CD4-positive, alpha-beta T cell treated with Interleukin-1 beta for 1 hour (primary cell): Measurements from ENCODE around the gene SIRT2.

Source experiments
- DNase-seq, 2 donors: peaks; one replicate each; pipeline ENCODE4 v3.0.0-alpha.2; 2020 to 2022

The SIRT2 gene

GRCh38 chr19:38919837-38920601, 20.6 kb upstream of the SIRT2 start:
- no peak for DNase-seq

GRCh38 chr19:38918526-38918925, 19.1 kb upstream of the SIRT2 start:
- DNase-seq = no peak

- DNase-seq = no peak
These were observed 18.6 kb upstream of the SIRT2 start for GRCh38 chr19:38917921-38918491.

GRCh38 chr19:38917516-38917915, 18.1 kb upstream of the SIRT2 start:
- no peak for DNase-seq

GRCh38 chr19:38915329-38916321, 16.2 kb upstream of the SIRT2 start:
- no peak for DNase-seq

- no peak for DNase-seq
These were observed 14.5 kb upstream of the SIRT2 start for GRCh38 chr19:38913958-38914357.

GRCh38 chr19:38912600-38913514, 13.4 kb upstream of the SIRT2 start:
- DNase-seq = no peak

GRCh38 chr19:38911388-38912001, 12.1 kb upstream of the SIRT2 start:
- no peak for DNase-seq

GRCh38 chr19:38910488-38910887, 11.1 kb upstream of the SIRT2 start:
- DNase-seq = no peak

GRCh38 chr19:38908911-38909310, 9.5 kb upstream of the SIRT2 start:
- peak in 1 of 2 donors; percentile 9 for DNase-seq

GRCh38 chr19:38907670-38908069, 8.3 kb upstream of the SIRT2 start:
- DNase-seq = no peak

- no peak for DNase-seq
These were observed 7.8 kb upstream of the SIRT2 start for GRCh38 chr19:38907227-38907626.

GRCh38 chr19:38905620-38906019, 6.2 kb upstream of the SIRT2 start:
- DNase-seq = no peak

GRCh38 chr19:38904581-38905539, 5.4 kb upstream of the SIRT2 start:
- no peak for DNase-seq

GRCh38 chr19:38901683-38902082, 2.3 kb upstream of the SIRT2 start:
- DNase-seq = no peak

- DNase-seq = no peak
These were observed 1.3 kb upstream of the SIRT2 start for GRCh38 chr19:38900743-38901190.

GRCh38 chr19:38900202-38900629, 798 bp upstream of the SIRT2 start:
- no peak for DNase-seq

GRCh38 chr19:38898788-38899446, 501 bp downstream of the SIRT2 start:
- DNase-seq = no peak

GRCh38 chr19:38894968-38895367, 4.5 kb downstream of the SIRT2 start:
- DNase-seq = no peak

- DNase-seq = no peak
These were observed 6.1 kb downstream of the SIRT2 start for GRCh38 chr19:38893341-38893771.
